Karpas-422 (cell line): ENCODE results near the gene TENT4A. TPM values are rescaled to one million over a fixed set of nuclear protein-coding genes. Genes with fewer than 3 reads are reported as not detected.
"Not testable (repeated sequence)": the region's sequence is repeated elsewhere in the genome, so short reads cannot be mapped to it uniquely, and the experiment has no call there.

Experiments used
- DNase-seq: peaks from one replicate; pipeline ENCODE4 v3.0.0-alpha.2; 2015
- H2AFZ ChIP-seq: fragments of 200-600 bp; sonication (generic); 2 replicates; pipeline ENCODE4 v1.6.1; 2014; ENCODE audit warnings: antibody characterized with exemption, low read length, mixed read lengths
- H3K27ac ChIP-seq: fragments of 200-600 bp; sonication (generic); 2 replicates; pipeline ENCODE4 v1.5.1; 2014; ENCODE audit warnings: mild to moderate bottlenecking, low read length, moderate library complexity
- H3K27me3 ChIP-seq: fragments of 200-600 bp; sonication (generic); 2 replicates; pipeline ENCODE4 v1.6.1; 2014; ENCODE audit warnings: low read length, mixed read lengths
- H3K36me3 ChIP-seq: fragments of 200-600 bp; sonication (generic); 2 replicates; pipeline ENCODE4 v1.6.1; 2014; ENCODE audit warnings: low read length, mixed read lengths; ENCODE audit not compliant: insufficient read depth
- H3K4me1 ChIP-seq: fragments of 200-600 bp; sonication (generic); 2 replicates; pipeline ENCODE4 v1.6.1; 2014; ENCODE audit warnings: mild to moderate bottlenecking, low read length, mixed read lengths
- H3K4me2 ChIP-seq: fragments of 200-600 bp; sonication (generic); 2 replicates; pipeline ENCODE4 v1.6.1; 2014; ENCODE audit warnings: low read length, low read depth, mild to moderate bottlenecking; ENCODE audit not compliant: poor library complexity, severe bottlenecking
- H3K4me3 ChIP-seq: fragments of 200-600 bp; sonication (generic); 2 replicates; pipeline ENCODE4 v1.5.1; 2014; ENCODE audit warnings: mild to moderate bottlenecking, antibody characterized with exemption, low read length, mixed read lengths
- H3K79me2 ChIP-seq: fragments of 200-600 bp; sonication (generic); 2 replicates; pipeline ENCODE4 v1.6.1; 2014; ENCODE audit warnings: mild to moderate bottlenecking, low read length, mixed read lengths
- H3K9ac ChIP-seq: fragments of 200-600 bp; sonication (generic); 2 replicates; pipeline ENCODE4 v1.6.0; 2014; ENCODE audit warnings: low read length
- H3K9me2 ChIP-seq: fragments of 200-600 bp; sonication (generic), shearing (Covaris generic); replicated peaks from 2 replicates; pipeline ENCODE4 v1.6.0; 2014; ENCODE audit warnings: mild to moderate bottlenecking, low read length, moderate library complexity; ENCODE audit not compliant: insufficient read depth
- H3K9me3 ChIP-seq: fragments of 300-700, 200-600 bp; sonication (generic); 2 replicates; pipeline ENCODE4 v1.6.1; 2014; ENCODE audit warnings: low read length, mixed read lengths
- H4K20me1 ChIP-seq: fragments of 200-600 bp; sonication (generic); 2 replicates; pipeline ENCODE4 v1.6.1; 2014; ENCODE audit warnings: mild to moderate bottlenecking, antibody characterized with exemption, low read length, low read depth; ENCODE audit not compliant: insufficient read depth
- total RNA-seq: library from RNA; depleted of rRNA; stranded (reverse); fragments of >200 nt; shearing (Covaris generic); gene quantifications from 2 replicates; pipeline ENCODE4 v1.2.3, GENCODE V29; 2014; ENCODE audit warnings: low replicate concordance; rRNA removed

The TENT4A gene
- 38.1 and 45.3 TPM in 2 replicates for total RNA-seq

DNA sequence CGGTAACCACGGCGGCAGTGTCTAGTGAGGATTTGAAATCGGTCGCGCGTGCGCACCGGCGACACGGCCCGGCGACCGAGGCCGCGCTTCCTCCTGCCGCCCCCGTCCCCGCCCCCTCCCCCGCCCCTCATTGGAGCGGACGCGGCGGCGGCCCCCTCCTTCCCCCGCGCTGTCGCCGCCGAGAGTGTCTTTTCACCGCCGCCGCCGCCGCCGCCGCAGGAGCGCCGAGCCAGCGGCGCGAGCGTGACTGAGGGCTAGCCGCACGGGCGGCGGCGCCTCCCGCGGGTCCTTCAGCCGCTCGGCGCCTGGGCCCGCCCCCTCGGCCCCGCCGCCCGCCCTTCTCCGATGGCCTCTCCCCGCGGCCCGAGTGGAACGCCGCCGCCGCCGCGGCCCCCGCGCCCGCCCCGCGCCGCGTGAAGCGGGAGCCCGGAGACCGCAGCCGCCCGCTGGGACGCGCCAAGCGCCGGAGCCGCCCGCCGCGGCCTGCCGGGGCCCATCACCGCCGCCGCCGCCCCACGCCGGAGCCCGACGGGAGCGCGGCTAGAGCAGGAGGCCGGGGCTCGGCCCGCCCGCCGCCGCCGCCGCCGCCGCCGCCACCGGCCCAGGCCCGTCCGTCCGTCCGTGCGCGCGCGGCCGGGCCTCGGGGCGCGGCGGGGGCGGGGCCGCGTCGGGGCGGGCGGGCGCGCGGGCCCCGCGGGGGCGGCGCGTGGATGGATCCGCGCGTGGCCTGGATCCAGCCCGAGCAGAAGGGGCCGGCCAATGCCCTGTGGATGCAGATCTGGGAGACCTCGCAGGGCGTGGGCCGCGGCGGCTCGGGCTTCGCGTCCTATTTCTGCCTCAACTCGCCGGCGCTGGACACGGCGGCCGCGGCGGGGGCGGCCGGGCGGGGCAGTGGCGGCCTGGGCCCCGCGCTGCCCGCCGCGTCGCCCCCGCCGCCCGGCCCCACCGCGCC is at the start of gene TENT4A:
Gene TENT4A (plus strand): TSS at position 159 of the 952 bp plus-strand sequence. CDS start 552 bp downstream, at position 711.
- Histone ChIP-seq H3K27me3 (no peaks in the 10 kb centered on the region), H3K9ac (peak within 1 kb of the TSS; percentile 87), H3K4me1 (peaks cover 46% of the 10 kb centered on the region), H3K79me2 (peaks cover 45% of the 10 kb centered on the region), H3K9me3 (no peaks in the 10 kb centered on the region), H3K4me3 (peak within 1 kb of the TSS; percentile 83), H3K36me3 (peaks cover 9% of the 10 kb centered on the region; the same call in 1 of the 2 replicates), H4K20me1 (peaks cover 38% of the 10 kb centered on the region), H3K27ac (peak within 1 kb of the TSS; percentile 32), H2AFZ (peak within 1 kb of the TSS; percentile 95), H3K4me2 (peak within 1 kb of the TSS; percentile 91), H3K9me2 (no peaks in the 10 kb centered on the region)
- DNase-seq: peak; percentile 54

DNA sequence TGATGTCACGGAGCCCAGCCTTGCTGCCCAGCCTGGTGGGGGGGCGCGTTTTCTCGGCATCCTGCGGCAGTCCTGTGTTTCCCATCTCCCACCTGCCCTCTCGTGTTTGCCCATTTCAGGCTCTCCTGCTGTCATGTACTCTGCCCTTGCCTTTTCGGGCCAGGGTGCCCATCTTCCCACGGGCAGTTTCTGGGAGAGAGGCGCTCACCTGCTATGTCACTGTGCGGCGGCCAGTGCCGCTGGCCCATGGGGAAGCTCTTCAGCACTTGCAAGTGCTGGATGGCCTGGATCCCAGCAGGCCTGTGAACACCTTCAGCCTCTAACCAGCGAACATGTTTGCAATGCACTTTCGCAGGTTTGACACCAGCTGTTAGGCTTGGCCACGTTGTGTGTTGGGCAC is 46.5 kb upstream of the TENT4A start:
- H3K27ac ChIP-seq: no peak overlapping the region

GRCh38 chr5:6667648-6668047 is 45.6 kb upstream of the TENT4A start:
- Histone ChIP-seq H4K20me1 (no peaks in the 10 kb centered on the region), H2AFZ (no peak overlapping the region), H3K27ac (no peak overlapping the region), H3K27me3 (no peaks in the 10 kb centered on the region), H3K79me2 (no peaks in the 10 kb centered on the region), H3K36me3 (no peaks in the 10 kb centered on the region; the same call in 1 of the 2 replicates), H3K9me2 (no peaks in the 10 kb centered on the region), H3K4me3 (no peak overlapping the region), H3K9me3 (no peaks in the 10 kb centered on the region), H3K9ac (no peak overlapping the region), H3K4me1 (no peaks in the 10 kb centered on the region), H3K4me2 (no peak overlapping the region)
- no peak for DNase-seq

More for the DNA sequence above, 46.5 kb upstream of the TENT4A start:
- H3K4me3 ChIP-seq: no peak overlapping the region
- no peaks in the 10 kb centered on the region for H3K4me1 ChIP-seq
- no peak for DNase-seq
- H3K9me2 ChIP-seq: no peaks in the 10 kb centered on the region
- H2AFZ ChIP-seq: no peak overlapping the region
- no peaks in the 10 kb centered on the region for H3K9me3 ChIP-seq
- H3K36me3 ChIP-seq: no peaks in the 10 kb centered on the region; the same call in 1 of the 2 replicates
- no peak overlapping the region for H3K4me2 ChIP-seq
- H3K9ac ChIP-seq: no peak overlapping the region
- H3K79me2 ChIP-seq: no peaks in the 10 kb centered on the region
- no peaks in the 10 kb centered on the region for H4K20me1 ChIP-seq
- H3K27me3 ChIP-seq: no peaks in the 10 kb centered on the region

- H3K4me3 ChIP-seq, H3K27me3 ChIP-seq, H3K79me2 ChIP-seq, H3K4me1 ChIP-seq, H3K36me3 ChIP-seq, H3K4me2 ChIP-seq, H3K9me3 ChIP-seq, DNase-seq, H3K27ac ChIP-seq, H2AFZ ChIP-seq, H3K9ac ChIP-seq, H3K9me2 ChIP-seq, H4K20me1 ChIP-seq: not testable (repeated sequence)
Observed at GRCh38 chr5:6668717-6669116, 44.5 kb upstream of the TENT4A start.

DNA sequence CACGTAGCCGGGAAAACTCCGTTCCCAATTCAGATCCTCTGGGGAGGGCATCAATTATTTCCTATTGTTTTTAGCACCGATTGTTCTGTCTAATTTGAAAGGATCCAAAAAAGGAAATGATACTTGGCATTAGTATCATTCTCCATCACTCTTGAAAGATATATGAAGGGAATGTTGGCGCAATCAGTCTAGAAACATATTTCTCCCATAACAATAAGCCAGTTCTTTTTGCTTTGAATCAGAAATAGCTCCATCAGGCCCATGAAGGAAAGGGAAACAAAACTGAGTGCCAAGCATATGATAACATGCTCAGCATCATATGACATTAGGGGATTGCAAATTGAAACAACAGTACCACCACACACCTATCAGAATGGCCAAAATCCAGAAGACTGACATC is 40.2 kb upstream of the TENT4A start:
- H3K9ac ChIP-seq: no peak overlapping the region
- no peak for DNase-seq
- no peaks in the 10 kb centered on the region for H3K27me3 ChIP-seq
- peaks cover 4% of the 10 kb centered on the region; the same call in 1 of the 2 replicates for H3K4me1 ChIP-seq
- H3K36me3 ChIP-seq: no peaks in the 10 kb centered on the region; the same call in 1 of the 2 replicates
- H3K4me3 ChIP-seq: no peak overlapping the region
- H3K4me2 ChIP-seq: no peak overlapping the region
- H3K9me3 ChIP-seq: no peaks in the 10 kb centered on the region
- no peak overlapping the region for H3K27ac ChIP-seq
- H4K20me1 ChIP-seq: no peaks in the 10 kb centered on the region
- no peaks in the 10 kb centered on the region; the same call in 1 of the 2 replicates for H3K9me2 ChIP-seq
- H2AFZ ChIP-seq: no peak overlapping the region
- H3K79me2 ChIP-seq: no peaks in the 10 kb centered on the region

- no peak overlapping the region for H3K4me3 ChIP-seq
- no peak overlapping the region for H3K4me2 ChIP-seq
- no peaks in the 10 kb centered on the region for H4K20me1 ChIP-seq
- H2AFZ ChIP-seq: no peak overlapping the region
- H3K9me3 ChIP-seq: no peaks in the 10 kb centered on the region
- DNase-seq: no peak
- H3K79me2 ChIP-seq: no peaks in the 10 kb centered on the region
- H3K9me2 ChIP-seq: no peaks in the 10 kb centered on the region; the same call in 1 of the 2 replicates
- H3K9ac ChIP-seq: no peak overlapping the region
- H3K36me3 ChIP-seq: no peaks in the 10 kb centered on the region; the same call in 1 of the 2 replicates
- H3K27me3 ChIP-seq: no peaks in the 10 kb centered on the region
- H3K27ac ChIP-seq: no peak overlapping the region
- peaks cover 4% of the 10 kb centered on the region; the same call in 1 of the 2 replicates for H3K4me1 ChIP-seq
Observed at GRCh38 chr5:6673963-6674362, 39.3 kb upstream of the TENT4A start.

DNA sequence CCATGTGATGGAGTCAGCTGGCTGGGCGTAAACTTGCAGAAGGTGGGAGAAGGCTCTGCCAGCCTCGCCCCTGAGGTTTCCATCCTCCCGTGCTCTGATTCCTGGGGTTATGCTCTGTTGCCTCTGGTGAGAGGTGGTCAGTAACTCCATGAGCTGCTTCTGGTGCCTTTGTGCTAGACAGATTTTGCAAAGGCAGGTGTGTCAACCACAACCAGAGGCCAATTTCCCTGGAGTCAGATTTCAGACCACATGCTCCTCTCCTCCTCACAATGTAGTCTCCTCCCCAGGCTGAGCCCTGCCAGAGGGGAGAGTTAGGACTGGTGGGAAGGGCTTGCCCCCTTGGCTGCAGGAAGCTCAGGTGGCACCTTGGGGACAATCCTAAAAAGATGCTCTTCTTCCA is 38.8 kb upstream of the TENT4A start:
- Histone ChIP-seq H3K4me2 (no peak overlapping the region), H2AFZ (no peak overlapping the region), H3K4me3 (no peak overlapping the region), H4K20me1 (no peaks in the 10 kb centered on the region), H3K9ac (no peak overlapping the region), H3K79me2 (no peaks in the 10 kb centered on the region), H3K36me3 (no peaks in the 10 kb centered on the region; the same call in 1 of the 2 replicates), H3K9me3 (no peaks in the 10 kb centered on the region), H3K27ac (no peak overlapping the region), H3K4me1 (peaks cover 4% of the 10 kb centered on the region; the same call in 1 of the 2 replicates), H3K9me2 (no peaks in the 10 kb centered on the region; the same call in 1 of the 2 replicates), H3K27me3 (no peaks in the 10 kb centered on the region)
- no peak for DNase-seq

DNA sequence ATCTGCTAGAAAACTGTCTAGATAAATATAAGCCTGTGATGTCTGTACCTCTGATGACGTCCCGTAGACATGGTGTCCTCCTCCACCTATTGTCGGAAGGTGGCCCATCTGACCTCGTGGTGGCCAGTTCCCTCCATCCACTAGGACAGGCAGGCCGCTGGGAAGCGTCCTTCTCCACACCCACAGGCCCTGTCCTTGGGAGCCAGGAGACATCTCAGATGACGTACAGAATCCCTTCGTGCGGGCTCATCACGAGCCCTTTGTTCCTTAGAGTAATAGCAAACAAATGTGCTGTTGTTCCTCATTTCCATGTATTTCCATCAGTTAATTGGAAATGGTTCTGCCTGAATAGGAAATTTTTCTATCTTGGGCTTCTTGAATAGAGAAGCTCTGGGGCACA is 38.3 kb upstream of the TENT4A start:
- DNase-seq: no peak
- no peak overlapping the region for H3K4me3 ChIP-seq
- no peaks in the 10 kb centered on the region for H3K79me2 ChIP-seq
- H3K36me3 ChIP-seq: no peaks in the 10 kb centered on the region
- no peaks in the 10 kb centered on the region for H3K27me3 ChIP-seq
- no peaks in the 10 kb centered on the region; the same call in 1 of the 2 replicates for H3K9me2 ChIP-seq
- H3K4me2 ChIP-seq: no peak overlapping the region
- H3K9ac ChIP-seq: no peak overlapping the region
- H3K9me3 ChIP-seq: no peaks in the 10 kb centered on the region
- peaks cover 4% of the 10 kb centered on the region; the same call in 1 of the 2 replicates for H3K4me1 ChIP-seq
- H4K20me1 ChIP-seq: no peaks in the 10 kb centered on the region
- H3K27ac ChIP-seq: no peak overlapping the region
- no peak overlapping the region for H2AFZ ChIP-seq
